NCI-H82 (cell line): ENCODE results near the gene ZDHHC1.
A peak's percentile ranks its signal among the peaks of the same experiment; 100 is the strongest.
"Not testable (repeated sequence)": the region's sequence is repeated elsewhere in the genome, so short reads cannot be mapped to it uniquely, and the experiment has no call there.

ENCODE experiments used
- DNase-seq: peaks from one replicate; lab custom pipeline; 2025; lab: John Stamatoyannopoulos, UW

Gene ZDHHC1

GRCh38 chr16:67361038-67361437 is 55.2 kb downstream of the ZDHHC1 start:
- DNase-seq, result no peak

- DNase-seq, result not testable (repeated sequence)
Observed at GRCh38 chr16:67359540-67360269, 56.6 kb downstream of the ZDHHC1 start.

GRCh38 chr16:67357561-67357960 is 58.7 kb downstream of the ZDHHC1 start:
- DNase-seq, result no peak

GRCh38 chr16:67356396-67356795 is 59.9 kb downstream of the ZDHHC1 start:
- no peak for DNase-seq

- not testable (repeated sequence) for DNase-seq
Observed at GRCh38 chr16:67352463-67352862, 63.8 kb downstream of the ZDHHC1 start.

GRCh38 chr16:67350324-67350723 is 66.0 kb downstream of the ZDHHC1 start:
- DNase-seq, result no peak

- peak; percentile 72 for DNase-seq
Observed at GRCh38 chr16:67349172-67349571, 67.1 kb downstream of the ZDHHC1 start.

GRCh38 chr16:67346341-67346740 is 69.9 kb downstream of the ZDHHC1 start:
- DNase-seq, result no peak

GRCh38 chr16:67345401-67345800 is 70.9 kb downstream of the ZDHHC1 start:
- DNase-seq, result no peak
